NCI-H524 (cell line): ENCODE measurements around the gene BPHL.
"Not testable (repeated sequence)": the region's sequence is repeated elsewhere in the genome, so short reads cannot be mapped to it uniquely, and the experiment has no call there.

Experiments used
- DNase-seq, 2 experiments: peaks; one replicate each; lab custom pipeline; 2025; lab: John Stamatoyannopoulos, UW

Gene BPHL

DNA sequence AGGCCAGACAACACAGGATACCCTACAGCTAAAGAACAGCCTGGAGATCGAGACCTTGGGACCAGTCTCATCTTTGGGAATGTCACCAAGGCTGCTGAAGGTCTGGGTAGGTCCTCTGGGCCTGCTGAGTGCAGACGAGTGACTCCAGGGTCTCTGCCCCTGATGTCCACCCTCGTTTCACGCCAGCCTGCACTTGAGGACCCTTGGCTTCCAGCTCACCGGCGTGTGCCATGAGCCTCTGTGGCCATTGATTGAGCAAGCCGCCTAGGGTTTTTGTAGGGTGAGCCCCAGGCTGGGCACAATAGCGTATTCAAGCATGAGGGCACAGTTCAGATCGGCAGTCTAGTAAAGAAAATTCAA lies 4.3 kb downstream of the BPHL start:
- DNase-seq = no peak

DNA sequence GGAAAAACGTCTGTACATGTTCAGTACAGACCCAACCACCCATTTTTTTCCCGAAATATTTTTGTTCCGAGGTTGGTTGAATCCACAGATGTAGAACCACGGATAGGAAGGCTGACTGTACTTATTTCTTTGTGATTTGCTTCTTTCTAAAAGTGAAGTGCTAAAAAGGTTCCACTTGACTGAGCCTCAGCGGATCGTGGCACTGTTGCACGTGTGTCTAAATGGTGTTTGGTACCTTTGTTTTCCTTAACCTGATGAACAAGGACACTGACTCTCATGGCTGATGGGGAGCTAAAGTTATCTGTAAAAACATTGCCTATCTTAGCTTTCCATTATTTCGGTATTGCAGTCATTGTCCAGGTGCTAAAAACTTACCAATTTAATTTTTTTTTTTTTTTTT lies 6.2 kb downstream of the BPHL start:
- no peak for DNase-seq

DNA sequence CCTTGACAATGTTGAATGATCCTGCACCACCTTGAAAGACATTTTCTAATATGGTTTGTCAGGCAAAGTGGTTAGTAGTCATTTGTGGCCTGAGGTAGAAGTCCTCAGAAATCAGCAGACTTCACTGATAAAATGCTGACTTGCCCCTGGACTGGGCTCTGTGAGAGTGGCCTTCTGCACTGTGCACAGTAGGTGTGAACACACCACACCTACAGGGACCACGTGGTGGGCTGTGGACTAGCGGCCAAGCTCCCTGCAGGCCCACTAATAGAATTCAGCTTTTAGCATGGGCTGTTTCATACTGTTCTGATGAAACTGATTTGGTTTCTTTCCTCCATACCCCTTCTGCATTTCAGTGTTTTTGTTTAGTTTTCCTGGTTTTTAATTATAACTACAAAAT lies 7.3 kb downstream of the BPHL start:
- DNase-seq = no peak

DNA sequence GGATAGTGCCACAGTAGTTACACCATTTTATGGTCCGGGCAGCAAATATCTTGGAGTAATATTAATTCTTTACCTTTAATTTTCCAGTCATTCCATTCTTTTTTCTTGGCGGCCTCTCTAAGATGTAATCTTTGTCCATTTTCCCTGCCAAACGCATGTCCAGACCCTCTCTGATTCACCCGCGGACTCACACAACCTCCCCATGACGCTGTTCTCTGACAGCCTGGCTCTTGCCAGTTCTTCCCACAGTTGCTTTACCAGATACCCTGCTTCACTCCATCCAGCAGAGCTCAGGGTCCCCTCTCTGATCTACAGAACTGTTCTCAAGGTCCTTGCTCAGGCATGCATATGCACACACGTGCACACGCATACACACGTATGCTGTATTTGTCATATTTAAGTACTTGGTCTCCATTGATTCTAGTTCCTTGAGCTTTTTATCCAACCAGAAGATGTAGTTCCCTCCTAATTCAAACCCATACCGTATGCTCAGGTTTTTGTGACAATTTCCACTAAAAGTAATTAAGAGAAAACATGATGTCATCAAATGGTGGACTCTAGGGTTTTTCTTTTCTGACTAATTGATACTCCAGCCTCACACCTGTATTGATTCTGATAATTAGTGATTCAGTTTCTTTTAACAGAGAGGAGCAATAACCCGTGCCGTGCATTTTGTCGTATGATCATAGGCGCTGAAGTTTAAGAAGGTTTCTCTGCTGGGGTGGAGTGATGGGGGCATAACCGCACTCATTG lies 10.0 kb downstream of the BPHL start:
- no peak for DNase-seq

- DNase-seq = no peak
Observed at GRCh38 chr6:3131695-3132094, 13.2 kb downstream of the BPHL start.

DNA sequence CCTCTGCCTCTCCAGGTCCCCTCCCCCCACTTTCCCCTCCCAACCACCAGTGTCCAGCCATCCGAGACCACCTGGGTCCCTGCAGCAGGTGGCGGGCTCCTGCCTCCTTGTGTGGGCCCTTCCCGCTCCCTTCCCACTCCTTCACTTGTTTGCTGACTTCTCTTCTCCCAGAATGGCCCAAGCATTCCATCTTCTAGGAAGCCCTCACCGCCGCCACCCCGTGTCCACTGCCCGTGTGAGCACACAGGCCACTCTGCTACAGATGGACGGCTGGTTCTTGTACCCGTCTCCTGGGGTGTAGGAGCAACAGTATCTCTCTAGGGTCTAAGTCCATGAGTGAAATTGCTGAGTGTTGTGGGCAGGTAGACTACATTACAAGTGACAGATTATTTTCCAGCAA lies 15.0 kb downstream of the BPHL start:
- no peak for DNase-seq

DNA sequence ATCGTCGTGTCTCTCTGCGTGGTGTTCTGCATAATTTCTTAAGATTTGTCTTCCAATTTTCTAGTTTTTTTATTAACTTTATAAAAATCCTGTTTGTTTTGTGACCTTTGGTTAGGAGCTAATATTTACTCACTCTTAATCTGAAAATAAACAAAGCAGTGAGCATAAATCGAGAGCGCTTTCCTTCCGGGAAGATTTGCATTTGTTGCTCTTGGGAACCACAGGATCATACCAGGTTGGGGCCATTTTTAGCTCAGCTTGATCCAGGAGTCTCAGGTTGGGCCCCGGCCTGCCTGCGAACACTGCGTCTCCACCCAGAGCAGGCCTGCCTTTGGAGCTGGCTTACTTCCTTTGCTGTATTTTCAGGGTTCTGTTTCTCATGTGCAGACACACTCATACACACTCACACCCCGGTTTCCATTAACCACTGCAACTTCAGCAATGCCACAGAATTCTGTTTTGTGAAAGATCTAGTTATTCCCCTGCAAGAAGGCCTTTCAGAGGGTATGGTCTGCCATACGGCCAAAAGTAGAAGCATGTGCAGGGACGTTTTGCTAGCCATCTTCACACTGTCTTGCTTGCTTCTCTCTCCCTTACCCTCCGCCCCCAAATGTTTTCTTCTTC lies 17.3 kb downstream of the BPHL start:
- no peak for DNase-seq

DNA sequence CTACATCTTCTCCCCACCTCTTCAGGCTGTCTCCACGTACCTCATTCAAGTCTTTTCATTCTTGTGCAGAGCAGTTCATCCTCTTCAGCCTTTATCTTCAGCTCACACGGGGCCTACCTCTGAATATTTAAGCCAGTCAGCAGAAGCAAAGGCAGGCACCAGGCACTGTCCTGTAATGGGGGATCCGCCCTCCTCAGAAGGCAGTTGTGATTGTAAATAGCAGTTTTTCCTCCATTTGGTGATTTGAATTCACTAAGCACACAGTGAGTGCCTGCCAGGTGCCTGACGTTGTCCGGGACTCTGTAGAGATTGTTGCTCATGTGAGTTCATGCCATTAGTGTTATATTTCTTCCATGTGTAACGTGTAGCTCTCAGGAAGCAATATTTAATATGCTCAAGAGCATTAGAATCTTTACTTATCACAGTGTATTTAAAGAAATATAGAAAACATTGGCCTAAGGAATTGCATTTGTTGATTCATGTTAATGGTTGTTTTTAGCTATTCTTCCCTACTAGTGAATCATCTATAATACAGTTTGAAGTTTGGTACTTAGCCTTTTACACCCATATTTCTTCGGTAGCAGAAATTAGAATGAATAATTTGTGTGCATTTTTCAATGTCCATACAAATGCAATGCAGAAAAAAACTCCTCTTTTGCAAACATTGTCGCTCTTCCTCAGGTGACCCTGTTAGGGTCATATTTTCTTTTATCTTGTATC lies 17.9 kb downstream of the BPHL start:
- no peak for DNase-seq

- no peak for DNase-seq
Observed at GRCh38 chr6:3137057-3137777, 18.7 kb downstream of the BPHL start.

GRCh38 chr6:3137873-3138272 lies 19.4 kb downstream of the BPHL start:
- not testable (repeated sequence) for DNase-seq

GRCh38 chr6:3138341-3138740 lies 19.8 kb downstream of the BPHL start:
- no peak for DNase-seq

- DNase-seq = no peak
Observed at GRCh38 chr6:3139090-3139903, 20.8 kb downstream of the BPHL start.

GRCh38 chr6:3140201-3140600 lies 21.7 kb downstream of the BPHL start:
- DNase-seq = no peak

GRCh38 chr6:3142536-3142935 lies 24.0 kb downstream of the BPHL start:
- DNase-seq = no peak

- no peak for DNase-seq
Observed at GRCh38 chr6:3143158-3143557, 24.6 kb downstream of the BPHL start.

- DNase-seq = no peak
Observed at GRCh38 chr6:3144571-3144970, 26.1 kb downstream of the BPHL start.

DNA sequence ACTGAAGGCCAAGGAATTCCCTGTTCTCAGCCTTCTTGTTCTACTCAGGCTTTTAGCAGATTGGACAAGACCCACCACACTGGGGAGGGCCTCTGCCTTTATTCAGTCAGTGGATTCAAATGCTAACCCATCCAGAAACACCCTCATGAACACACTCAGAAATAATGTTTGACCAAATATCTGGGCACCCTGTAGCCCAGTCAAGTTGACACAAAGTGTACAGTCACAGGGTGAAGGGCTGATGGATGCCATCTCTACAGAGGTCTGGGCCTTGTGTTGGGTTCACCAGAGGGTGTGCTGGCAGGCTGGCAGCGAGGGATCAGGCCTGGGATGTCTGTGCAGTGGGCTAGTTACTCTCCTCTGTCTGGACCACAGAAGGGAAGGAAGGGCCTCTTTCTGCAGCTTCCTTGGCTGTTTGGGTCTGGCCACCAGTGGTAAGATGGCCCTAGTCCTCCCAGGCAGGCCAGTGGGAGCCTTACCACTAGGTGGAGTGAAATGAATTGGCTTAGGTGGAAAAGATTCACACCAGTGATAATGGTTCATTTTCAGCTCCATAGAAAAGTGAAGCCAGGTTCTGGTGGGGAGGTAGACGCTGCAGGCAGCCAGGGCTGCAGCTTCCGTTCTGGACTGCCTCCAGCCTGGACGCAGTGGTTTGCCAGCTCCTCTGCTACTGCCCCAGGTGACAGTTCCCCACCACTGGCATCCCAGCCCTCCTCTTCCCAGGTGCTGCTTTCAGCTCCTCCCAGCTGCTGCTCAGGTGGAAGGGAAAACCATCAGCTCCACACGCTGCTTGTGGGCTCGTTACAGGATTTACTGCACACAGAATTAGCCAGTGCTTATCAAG lies 29.6 kb downstream of the BPHL start:
- DNase-seq = no peak

GRCh38 chr6:3151691-3152090 lies 33.2 kb downstream of the BPHL start:
- DNase-seq = peak in 1 of 2 experiments; percentile 20

DNA sequence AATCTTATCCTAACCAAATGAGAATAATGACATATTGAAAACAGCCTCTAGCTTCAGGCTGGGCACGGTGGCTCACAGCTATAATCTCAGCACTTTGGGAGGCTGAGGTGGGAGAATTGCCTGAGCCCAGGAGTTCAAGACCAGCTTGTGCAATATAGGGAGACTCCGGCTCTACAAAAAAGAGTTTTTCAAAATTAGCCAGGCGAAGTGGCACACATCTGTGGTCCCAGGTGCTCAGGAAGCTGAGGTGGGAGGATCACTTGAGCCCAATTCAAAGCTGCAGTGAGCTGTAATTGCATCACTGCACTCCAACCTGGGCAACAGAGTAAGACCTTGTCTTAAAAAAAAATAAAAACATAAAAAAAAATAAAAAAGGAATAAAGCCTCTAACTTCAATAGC lies 34.2 kb downstream of the BPHL start:
- DNase-seq = no peak

- DNase-seq = not testable (repeated sequence)
Observed at GRCh38 chr6:3155416-3155815, 36.9 kb downstream of the BPHL start.
